Hematopoietic multipotent progenitor cell treated with erythropoietin and hydrocortisone succinate and interleukin-3 and kit ligand, for 4 days (in vitro differentiated cells): ENCODE results near the gene PRR18.

Experiments used
- DNase-seq: peaks from one replicate; pipeline ENCODE4 v3.0.0-alpha.2; 2015

Gene PRR18

GRCh38 chr6:166305562-166306117 is 2.6 kb downstream of the PRR18 start:
- no peak for DNase-seq

DNA sequence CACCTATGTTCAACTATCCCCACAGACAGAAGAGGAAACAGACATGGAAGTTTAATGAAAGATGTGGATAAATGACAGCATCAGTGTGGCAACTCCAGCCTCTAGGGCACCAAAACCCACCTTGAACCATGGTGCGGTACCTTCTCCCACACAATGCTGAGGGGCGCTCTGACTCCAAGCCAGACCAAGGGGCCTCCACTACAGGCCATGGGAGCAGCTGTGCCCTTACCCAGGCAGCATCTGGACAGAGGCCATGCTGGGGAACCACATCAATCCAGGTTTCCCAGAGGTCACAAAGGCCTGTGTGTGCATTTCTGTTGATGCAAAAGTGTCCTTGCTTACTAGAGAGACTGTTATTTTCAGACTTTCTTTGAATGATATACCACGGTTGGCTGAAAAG is 4.1 kb downstream of the PRR18 start:
- no peak for DNase-seq

DNA sequence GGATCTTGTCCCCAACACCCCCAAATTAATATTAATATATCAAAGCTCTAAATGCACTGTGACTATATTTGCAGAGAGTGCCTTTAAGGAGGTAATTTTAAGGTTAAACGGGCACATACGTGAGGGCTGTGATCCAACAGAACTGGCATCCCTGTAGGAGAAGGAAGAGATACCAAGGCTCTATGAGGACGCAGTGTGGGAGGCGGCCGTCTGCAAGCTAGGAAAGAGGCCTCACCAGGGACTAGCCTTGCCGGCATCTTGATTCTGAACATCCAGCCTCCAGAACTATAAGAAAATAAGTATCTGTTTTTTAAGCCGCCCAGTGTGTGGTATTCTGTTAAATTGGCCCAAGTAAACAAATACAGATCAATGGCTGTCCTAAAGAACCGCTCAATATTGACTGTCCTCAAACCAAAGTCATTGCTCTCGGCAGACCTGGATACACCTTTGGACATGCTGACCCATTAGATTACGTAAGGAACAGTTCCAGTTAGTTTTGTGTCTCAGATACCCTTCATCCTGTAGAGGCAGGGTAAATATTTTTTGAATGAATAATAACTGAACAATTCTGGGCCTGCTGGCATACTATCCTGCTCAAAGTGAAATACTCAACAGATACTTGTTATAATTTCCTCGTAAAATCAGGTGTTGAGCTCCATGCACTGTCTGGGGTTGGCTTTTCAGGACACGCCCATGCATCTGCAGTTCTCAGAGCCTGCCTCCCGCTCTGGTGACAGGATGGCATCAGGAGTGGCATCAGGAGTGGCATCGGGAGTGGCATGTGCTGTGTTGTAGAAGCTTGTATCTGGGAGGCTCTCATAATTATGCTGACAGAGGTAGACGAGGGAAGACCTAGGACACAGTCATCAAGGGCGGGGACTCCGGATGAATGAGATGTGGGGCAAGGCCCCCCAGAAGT is 6.3 kb downstream of the PRR18 start:
- no peak for DNase-seq

GRCh38 chr6:166300357-166300987 is 7.7 kb downstream of the PRR18 start:
- DNase-seq: no peak

DNA sequence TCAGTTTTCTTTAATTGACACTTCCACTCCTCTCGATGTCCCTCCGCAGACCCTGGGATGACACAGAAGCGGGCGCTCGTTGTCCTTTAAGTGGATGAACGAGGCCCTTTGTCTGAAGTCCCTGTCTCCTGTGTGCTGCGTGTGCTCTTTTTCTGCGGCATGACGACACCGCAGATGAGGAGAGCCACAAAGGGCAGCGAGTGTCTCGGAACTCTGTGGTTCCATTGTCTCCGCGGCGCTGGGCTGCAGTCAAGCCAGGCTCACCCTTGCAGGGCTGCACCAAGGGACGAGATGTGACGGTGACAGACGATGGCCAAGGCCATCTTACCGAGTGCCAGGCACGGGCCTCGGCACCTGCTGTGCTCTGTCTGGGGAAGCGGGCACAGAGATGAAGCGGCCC is 10.6 kb downstream of the PRR18 start:
- DNase-seq: no peak

- no peak for DNase-seq
Observed at GRCh38 chr6:166296035-166296883, 11.9 kb downstream of the PRR18 start.

- no peak for DNase-seq
Observed at GRCh38 chr6:166293731-166294584, 14.2 kb downstream of the PRR18 start.

GRCh38 chr6:166289207-166290060 is 18.8 kb downstream of the PRR18 start:
- no peak for DNase-seq

DNA sequence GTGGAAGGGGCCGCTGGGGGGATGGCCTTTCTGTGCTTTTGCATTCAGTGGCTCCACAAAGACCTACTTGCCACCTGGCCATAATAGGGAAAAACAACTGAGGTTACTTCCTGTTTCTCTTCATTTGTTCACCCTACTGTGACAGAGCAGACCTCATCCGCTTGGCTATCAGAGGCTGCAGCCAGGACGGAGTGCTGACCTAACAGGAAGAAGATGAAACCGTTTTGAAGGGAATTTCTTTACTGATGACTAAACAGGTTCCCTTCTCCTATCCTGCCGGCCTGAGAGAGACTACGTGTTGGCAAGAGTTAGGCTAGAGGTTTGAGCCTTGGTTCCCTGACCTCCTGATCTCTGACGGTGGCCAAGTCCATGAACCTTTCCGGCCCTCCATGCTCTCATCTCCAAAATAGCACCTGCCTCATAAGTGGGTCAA is 21.3 kb downstream of the PRR18 start:
- DNase-seq: peak; percentile 38

- no peak for DNase-seq
Observed at GRCh38 chr6:166285233-166285632, 23.0 kb downstream of the PRR18 start.

- DNase-seq: no peak
Observed at GRCh38 chr6:166284640-166285039, 23.6 kb downstream of the PRR18 start.

DNA sequence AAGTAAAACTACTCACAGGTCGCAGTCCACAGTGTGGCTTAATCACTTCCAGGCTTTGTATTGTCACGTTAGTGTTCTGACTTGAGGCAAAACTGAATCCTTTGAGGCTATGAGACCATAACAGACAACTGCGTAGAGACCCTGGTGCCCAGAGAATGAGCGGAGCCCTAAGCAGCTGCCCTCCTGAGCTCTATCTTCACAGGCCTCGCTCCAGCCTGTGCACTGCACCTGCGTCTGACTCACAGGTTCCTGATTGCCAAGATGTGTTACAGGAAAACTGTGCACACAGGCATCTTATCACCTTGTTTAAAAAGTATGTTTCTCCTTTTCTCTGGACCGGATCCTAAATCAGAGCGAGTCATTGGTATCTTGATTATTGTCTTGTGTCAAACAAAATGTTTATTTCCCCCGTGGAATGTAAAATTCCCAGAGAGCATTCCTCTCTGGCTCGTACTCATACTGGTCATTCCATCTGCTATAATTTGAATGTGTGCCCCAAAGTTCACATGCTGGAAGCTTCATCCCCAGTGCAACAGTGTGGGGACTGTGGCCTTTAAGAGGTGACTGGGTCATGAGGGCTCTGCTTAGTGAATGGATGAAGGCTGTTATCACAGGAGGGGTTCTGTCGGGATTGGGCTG is 25.7 kb downstream of the PRR18 start:
- DNase-seq: no peak

DNA sequence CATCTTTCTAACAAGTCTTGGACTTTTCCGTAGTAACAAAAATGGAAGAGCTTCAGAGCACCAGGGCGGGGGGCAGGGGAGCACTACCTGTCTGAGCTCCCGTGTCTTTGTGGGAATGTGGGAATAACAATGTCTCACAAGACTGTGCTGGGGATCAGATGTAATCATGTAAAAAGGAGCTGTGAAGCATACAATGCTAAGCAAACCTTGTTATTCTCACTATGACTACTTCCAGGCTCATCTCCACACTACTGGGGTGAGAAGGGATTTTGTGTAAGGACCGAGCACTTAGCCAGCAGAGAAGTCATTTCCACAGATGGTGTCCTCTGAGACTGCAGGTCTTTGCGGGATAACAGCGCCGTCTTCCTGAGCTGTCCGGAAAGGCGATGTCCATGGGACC is 27.1 kb downstream of the PRR18 start:
- DNase-seq: no peak

DNA sequence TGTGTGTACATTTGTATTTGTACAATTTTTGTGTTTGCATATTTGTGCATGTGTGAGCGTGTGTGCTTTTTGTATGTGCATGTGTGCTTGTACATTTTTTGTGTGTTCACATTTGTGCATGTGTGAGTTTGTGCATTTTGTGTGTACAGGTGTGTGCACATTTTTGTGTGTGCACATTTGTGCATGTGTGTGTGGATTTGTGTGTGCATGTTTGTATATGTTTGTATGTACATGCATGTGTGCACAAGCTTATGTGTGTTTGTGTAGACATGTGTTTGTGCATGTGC is 28.9 kb downstream of the PRR18 start:
- DNase-seq: no peak

- no peak for DNase-seq
Observed at GRCh38 chr6:166278579-166279392, 29.4 kb downstream of the PRR18 start.

GRCh38 chr6:166277892-166278578 is 30.2 kb downstream of the PRR18 start:
- no peak for DNase-seq

DNA sequence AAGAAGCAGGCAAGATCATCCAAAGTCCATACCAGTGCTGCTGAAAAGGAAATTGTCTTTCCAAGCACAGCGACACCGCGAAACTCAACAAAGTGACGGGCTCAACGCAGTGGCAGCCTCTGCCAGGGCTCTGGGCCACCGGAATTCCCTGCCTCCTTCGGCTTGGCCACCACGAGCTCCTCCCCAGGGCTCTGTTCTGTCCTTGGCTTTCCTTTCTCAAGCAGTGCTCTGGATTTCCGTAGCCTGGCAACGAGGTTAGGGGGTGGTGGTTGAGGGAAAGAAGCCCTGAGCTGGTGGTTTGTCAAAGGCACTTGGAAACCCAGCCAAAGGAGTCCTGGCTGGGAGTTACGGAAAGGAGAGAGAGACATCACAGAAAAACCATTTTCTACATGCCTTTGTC is 31.2 kb downstream of the PRR18 start:
- no peak for DNase-seq

DNA sequence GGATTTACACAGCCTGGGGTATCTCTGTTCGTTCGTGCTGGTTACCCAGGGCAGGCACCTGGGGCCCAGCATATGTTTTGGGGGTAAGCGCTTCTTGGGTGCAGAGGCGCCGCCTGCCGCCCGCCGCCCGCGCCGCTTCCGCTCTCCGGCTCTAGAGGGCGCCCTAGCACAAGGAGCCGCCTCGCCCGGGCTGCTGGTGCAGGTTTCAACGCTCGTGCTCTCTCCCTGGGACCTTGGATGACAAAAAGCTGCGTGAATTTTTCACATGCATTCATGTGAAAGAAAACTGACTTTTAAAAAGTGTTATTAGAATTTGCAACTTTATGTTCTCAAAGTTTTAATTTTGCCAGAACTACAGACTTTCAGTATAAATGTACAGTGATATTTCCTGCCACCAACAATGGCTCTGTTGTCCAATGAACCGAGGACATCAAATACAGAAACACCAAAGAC is 32.5 kb downstream of the PRR18 start:
- DNase-seq: peak; percentile 76

GRCh38 chr6:166274739-166275370 is 33.3 kb downstream of the PRR18 start:
- no peak for DNase-seq
